Neural cell (in vitro differentiated cells): Measurements from ENCODE around the gene PLA2G2C. TPM values are rescaled to one million over a fixed set of nuclear protein-coding genes. Genes with fewer than 3 reads are reported as not detected.

Experiments used
- H2AFZ ChIP-seq: fragments of 200-600, 300-800 bp; sonication (generic), shearing (Covaris generic); 2 replicates; pipeline ENCODE4 v1.6.0; 2014; ENCODE audit warnings: low read depth, mild to moderate bottlenecking, antibody characterized with exemption, low read length, moderate library complexity
- H3F3A ChIP-seq: fragments of 200-600 bp; shearing (Covaris generic); 2 replicates; pipeline ENCODE4 v1.6.1; 2016; ENCODE audit warnings: mild to moderate bottlenecking, moderate library complexity, mixed read lengths, antibody characterized with exemption, low read length; ENCODE audit not compliant: insufficient read depth, poor library complexity, severe bottlenecking
- H3K27ac ChIP-seq: fragments of 200-600, 300-800 bp; sonication (generic), shearing (Covaris generic); 2 replicates; pipeline ENCODE4 v1.5.1; 2014; ENCODE audit warnings: mild to moderate bottlenecking, low read length, moderate library complexity
- H3K27me3 ChIP-seq: fragments of 300-800, 200-600 bp; sonication (generic), shearing (Covaris generic); 2 replicates; pipeline ENCODE4 v1.6.0; 2014; ENCODE audit warnings: mild to moderate bottlenecking, low read depth, low read length, moderate library complexity; ENCODE audit not compliant: insufficient read depth
- H3K36me3 ChIP-seq: fragments of 300-800, 200-600 bp; sonication (generic), shearing (Covaris generic); 2 replicates; pipeline ENCODE4 v1.5.1; 2014; ENCODE audit warnings: mild to moderate bottlenecking, antibody characterized with exemption, low read length, moderate library complexity; ENCODE audit not compliant: insufficient read depth
- H3K4me2 ChIP-seq: fragments of 300-800, 200-600 bp; sonication (generic), shearing (Covaris generic); 2 replicates; pipeline ENCODE4 v1.6.0; 2014; ENCODE audit warnings: mild to moderate bottlenecking, low read length
- H3K4me3 ChIP-seq: fragments of 300-800, 200-600 bp; sonication (generic), shearing (Covaris generic); 2 replicates; pipeline ENCODE4 v1.5.1; 2014; ENCODE audit warnings: mild to moderate bottlenecking, low read length, moderate library complexity
- H3K79me2 ChIP-seq: fragments of 200-600 bp; shearing (Covaris generic); replicated peaks from 2 replicates; pipeline ENCODE4 v1.6.0; 2014; ENCODE audit warnings: mild to moderate bottlenecking, low read length, moderate library complexity; ENCODE audit not compliant: insufficient read depth
- H3K9ac ChIP-seq: fragments of 300-800, 200-600 bp; sonication (generic), shearing (Covaris generic); 2 replicates; pipeline ENCODE4 v1.6.1; 2016; ENCODE audit warnings: mild to moderate bottlenecking, low read length, mixed read lengths
- H3K9me2 ChIP-seq: fragments of 200-600 bp; shearing (Covaris generic); 2 replicates; pipeline ENCODE4 v1.6.1; 2016; ENCODE audit warnings: mild to moderate bottlenecking, low read length, mixed read lengths; ENCODE audit not compliant: insufficient read depth
- H3K9me3 ChIP-seq: fragments of 200-600, 300-800 bp; sonication (generic), shearing (Covaris generic); 2 replicates; pipeline ENCODE4 v1.6.1; 2016; ENCODE audit warnings: mild to moderate bottlenecking, mixed run types, low read length, moderate library complexity, mixed read lengths
- H4K20me1 ChIP-seq: fragments of 200-600 bp; shearing (Covaris generic); 2 replicates; pipeline ENCODE4 v1.6.1; 2016; ENCODE audit warnings: mild to moderate bottlenecking, mixed run types; ENCODE audit not compliant: insufficient read depth
- EP300 ChIP-seq: fragments of 450-650 bp; conservative IDR thresholded peaks from 2 replicates; pipeline ENCODE4 v1.6.1; 2014; ENCODE audit warnings: antibody characterized with exemption, mild to moderate bottlenecking, moderate library complexity; ENCODE audit not compliant: poor library complexity, severe bottlenecking
- EZH2 ChIP-seq: fragments of 200-600, 300-800 bp; shearing (Covaris generic), sonication (generic); IDR thresholded peaks from 2 replicates; pipeline ENCODE4 v1.6.1; 2014; ENCODE audit warnings: antibody characterized with exemption, low read length, borderline replicate concordance, mild to moderate bottlenecking; ENCODE audit not compliant: insufficient read depth, poor library complexity, severe bottlenecking
- MXI1 ChIP-seq: fragments of 450-650 bp; conservative IDR thresholded peaks from 2 replicates; pipeline ENCODE4 v1.6.1; 2014; ENCODE audit warnings: antibody characterized with exemption, mild to moderate bottlenecking; ENCODE audit not compliant: poor library complexity, severe bottlenecking
- POLR2AphosphoS5 ChIP-seq: IDR thresholded peaks from 2 replicates; pipeline ENCODE4 v1.6.1; 2012
- RAD21 ChIP-seq: fragments of 450-650 bp; conservative IDR thresholded peaks from 2 replicates; pipeline ENCODE4 v1.6.1; 2014; ENCODE audit warnings: antibody characterized with exemption, mild to moderate bottlenecking, moderate library complexity
- SMC3 ChIP-seq: fragments of 450-650 bp; conservative IDR thresholded peaks from 2 replicates; pipeline ENCODE4 v1.6.1; 2014; ENCODE audit warnings: antibody characterized with exemption, mild to moderate bottlenecking, moderate library complexity; ENCODE audit not compliant: poor library complexity
- TAF1 ChIP-seq: IDR thresholded peaks from 2 replicates; pipeline ENCODE4 v1.6.1; 2012; ENCODE audit warnings: low read depth
- polyA plus RNA-seq: library from polyadenylated mRNA; depleted of rRNA; stranded (reverse); fragments of >200 nt; gene quantifications from 2 replicates; pipeline ENCODE4 v1.2.3, GENCODE V29; 2014
- TF ChIP-seq, protein P1 (sequence below): IDR thresholded peaks from 2 replicates; pipeline ENCODE4 v1.6.1; 2012; ENCODE audit warnings: borderline replicate concordance
- TF ChIP-seq, protein P2 (sequence below): fragments of 450-650 bp; IDR thresholded peaks from 2 replicates; pipeline ENCODE4 v1.5.1; 2014; ENCODE audit warnings: antibody characterized with exemption, mild to moderate bottlenecking, moderate library complexity; ENCODE audit not compliant: poor library complexity, severe bottlenecking

Gene PLA2G2C
- polyA plus RNA-seq, 1 donor from 2014 or later: not detected

DNA sequence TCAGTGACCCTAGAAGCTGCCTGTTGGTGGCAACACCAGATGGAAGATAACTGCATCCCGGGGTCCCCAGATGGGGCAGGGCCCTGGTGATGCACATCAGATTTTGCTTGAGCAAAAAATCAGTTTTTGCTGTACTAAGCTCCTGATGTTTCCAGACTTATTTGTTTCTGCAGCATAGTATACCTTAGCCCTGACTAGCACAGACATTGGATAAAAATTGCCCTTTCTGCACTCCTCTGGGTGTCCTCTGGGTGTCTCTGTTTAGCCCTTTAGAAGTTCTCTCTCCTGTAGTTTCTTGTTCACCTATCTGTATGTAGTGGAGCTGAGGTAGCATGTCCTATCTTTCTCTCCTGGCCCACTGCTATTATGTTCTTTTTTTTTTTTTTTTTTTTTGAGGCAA lies 30.3 kb upstream of the PLA2G2C start:
- no peaks in the 10 kb centered on the region for H3K9me3 ChIP-seq
- H3K79me2 ChIP-seq: no peaks in the 10 kb centered on the region
- H3F3A ChIP-seq: no peaks in the 10 kb centered on the region
- H3K27me3 ChIP-seq: no peaks in the 10 kb centered on the region
- no peaks in the 10 kb centered on the region for H3K9me2 ChIP-seq
- no peaks in the 10 kb centered on the region for H3K36me3 ChIP-seq
- H3K4me2 ChIP-seq: no peak overlapping the region
- no peak overlapping the region for H3K4me3 ChIP-seq
- H3K9ac ChIP-seq: no peak overlapping the region
- H4K20me1 ChIP-seq: no peaks in the 10 kb centered on the region
- TF ChIP-seq RAD21: no peak
- TF ChIP-seq POLR2AphosphoS5: no peak
- TF ChIP-seq, protein P1, sequence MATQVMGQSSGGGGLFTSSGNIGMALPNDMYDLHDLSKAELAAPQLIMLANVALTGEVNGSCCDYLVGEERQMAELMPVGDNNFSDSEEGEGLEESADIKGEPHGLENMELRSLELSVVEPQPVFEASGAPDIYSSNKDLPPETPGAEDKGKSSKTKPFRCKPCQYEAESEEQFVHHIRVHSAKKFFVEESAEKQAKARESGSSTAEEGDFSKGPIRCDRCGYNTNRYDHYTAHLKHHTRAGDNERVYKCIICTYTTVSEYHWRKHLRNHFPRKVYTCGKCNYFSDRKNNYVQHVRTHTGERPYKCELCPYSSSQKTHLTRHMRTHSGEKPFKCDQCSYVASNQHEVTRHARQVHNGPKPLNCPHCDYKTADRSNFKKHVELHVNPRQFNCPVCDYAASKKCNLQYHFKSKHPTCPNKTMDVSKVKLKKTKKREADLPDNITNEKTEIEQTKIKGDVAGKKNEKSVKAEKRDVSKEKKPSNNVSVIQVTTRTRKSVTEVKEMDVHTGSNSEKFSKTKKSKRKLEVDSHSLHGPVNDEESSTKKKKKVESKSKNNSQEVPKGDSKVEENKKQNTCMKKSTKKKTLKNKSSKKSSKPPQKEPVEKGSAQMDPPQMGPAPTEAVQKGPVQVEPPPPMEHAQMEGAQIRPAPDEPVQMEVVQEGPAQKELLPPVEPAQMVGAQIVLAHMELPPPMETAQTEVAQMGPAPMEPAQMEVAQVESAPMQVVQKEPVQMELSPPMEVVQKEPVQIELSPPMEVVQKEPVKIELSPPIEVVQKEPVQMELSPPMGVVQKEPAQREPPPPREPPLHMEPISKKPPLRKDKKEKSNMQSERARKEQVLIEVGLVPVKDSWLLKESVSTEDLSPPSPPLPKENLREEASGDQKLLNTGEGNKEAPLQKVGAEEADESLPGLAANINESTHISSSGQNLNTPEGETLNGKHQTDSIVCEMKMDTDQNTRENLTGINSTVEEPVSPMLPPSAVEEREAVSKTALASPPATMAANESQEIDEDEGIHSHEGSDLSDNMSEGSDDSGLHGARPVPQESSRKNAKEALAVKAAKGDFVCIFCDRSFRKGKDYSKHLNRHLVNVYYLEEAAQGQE: no peak
- no peak for TF ChIP-seq EP300
- no peak for TF ChIP-seq EZH2
- no peak for TF ChIP-seq TAF1
- TF ChIP-seq, protein P2, sequence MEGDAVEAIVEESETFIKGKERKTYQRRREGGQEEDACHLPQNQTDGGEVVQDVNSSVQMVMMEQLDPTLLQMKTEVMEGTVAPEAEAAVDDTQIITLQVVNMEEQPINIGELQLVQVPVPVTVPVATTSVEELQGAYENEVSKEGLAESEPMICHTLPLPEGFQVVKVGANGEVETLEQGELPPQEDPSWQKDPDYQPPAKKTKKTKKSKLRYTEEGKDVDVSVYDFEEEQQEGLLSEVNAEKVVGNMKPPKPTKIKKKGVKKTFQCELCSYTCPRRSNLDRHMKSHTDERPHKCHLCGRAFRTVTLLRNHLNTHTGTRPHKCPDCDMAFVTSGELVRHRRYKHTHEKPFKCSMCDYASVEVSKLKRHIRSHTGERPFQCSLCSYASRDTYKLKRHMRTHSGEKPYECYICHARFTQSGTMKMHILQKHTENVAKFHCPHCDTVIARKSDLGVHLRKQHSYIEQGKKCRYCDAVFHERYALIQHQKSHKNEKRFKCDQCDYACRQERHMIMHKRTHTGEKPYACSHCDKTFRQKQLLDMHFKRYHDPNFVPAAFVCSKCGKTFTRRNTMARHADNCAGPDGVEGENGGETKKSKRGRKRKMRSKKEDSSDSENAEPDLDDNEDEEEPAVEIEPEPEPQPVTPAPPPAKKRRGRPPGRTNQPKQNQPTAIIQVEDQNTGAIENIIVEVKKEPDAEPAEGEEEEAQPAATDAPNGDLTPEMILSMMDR: no peak
- no peak overlapping the region for H3K27ac ChIP-seq
- H2AFZ ChIP-seq: no peak overlapping the region

DNA sequence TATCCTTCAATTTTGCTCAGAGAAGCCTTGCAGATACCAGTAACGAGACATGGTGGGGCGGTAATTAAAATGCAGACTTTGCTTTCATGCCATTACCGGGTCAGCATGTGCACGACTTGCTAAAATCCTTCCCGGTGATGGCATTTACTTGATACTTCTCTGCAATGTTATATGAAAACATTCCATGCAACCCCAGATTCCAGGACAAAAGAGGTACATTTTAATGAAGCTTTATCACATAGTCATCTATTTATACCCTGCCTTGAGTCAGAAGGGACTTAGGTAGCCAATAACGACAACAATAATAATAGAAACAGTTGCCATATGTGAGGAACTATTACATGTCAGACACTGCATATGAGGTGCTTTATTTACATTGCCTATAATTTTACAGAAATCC lies 29.4 kb upstream of the PLA2G2C start:
- Histone ChIP-seq H3K4me2 (no peak overlapping the region), H4K20me1 (no peaks in the 10 kb centered on the region), H3K4me3 (no peak overlapping the region), H3K9me2 (no peaks in the 10 kb centered on the region), H3K9me3 (no peaks in the 10 kb centered on the region), H3K27me3 (no peaks in the 10 kb centered on the region), H3K9ac (no peak overlapping the region), H3K36me3 (no peaks in the 10 kb centered on the region), H3K79me2 (no peaks in the 10 kb centered on the region), H3F3A (no peaks in the 10 kb centered on the region), H2AFZ (no peak overlapping the region), H3K27ac (no peak overlapping the region)
- TF ChIP-seq MXI1 (no peak), EZH2 (no peak), SMC3 (no peak), TAF1 (no peak), POLR2AphosphoS5 (no peak), RAD21 (no peak), EP300 (no peak)
- TF ChIP-seq, protein P1: no peak
- TF ChIP-seq, protein P2: no peak
